GM12891 (cell line): ENCODE results near the gene COL5A1.

Source experiments
- POLR2A ChIP-seq: IDR thresholded peaks from 2 replicates; pipeline ENCODE4 v1.6.1; 2011; ENCODE audit warnings: low read depth, low read length, control low read depth
- POLR2AphosphoS5 ChIP-seq: IDR thresholded peaks from 2 replicates; pipeline ENCODE4 v1.6.1; 2011; ENCODE audit warnings: low read depth, low read length, control low read depth
- TAF1 ChIP-seq: IDR thresholded peaks from 2 replicates; pipeline ENCODE4 v1.6.1; 2011; ENCODE audit warnings: low read depth, low read length, control low read depth

DNA sequence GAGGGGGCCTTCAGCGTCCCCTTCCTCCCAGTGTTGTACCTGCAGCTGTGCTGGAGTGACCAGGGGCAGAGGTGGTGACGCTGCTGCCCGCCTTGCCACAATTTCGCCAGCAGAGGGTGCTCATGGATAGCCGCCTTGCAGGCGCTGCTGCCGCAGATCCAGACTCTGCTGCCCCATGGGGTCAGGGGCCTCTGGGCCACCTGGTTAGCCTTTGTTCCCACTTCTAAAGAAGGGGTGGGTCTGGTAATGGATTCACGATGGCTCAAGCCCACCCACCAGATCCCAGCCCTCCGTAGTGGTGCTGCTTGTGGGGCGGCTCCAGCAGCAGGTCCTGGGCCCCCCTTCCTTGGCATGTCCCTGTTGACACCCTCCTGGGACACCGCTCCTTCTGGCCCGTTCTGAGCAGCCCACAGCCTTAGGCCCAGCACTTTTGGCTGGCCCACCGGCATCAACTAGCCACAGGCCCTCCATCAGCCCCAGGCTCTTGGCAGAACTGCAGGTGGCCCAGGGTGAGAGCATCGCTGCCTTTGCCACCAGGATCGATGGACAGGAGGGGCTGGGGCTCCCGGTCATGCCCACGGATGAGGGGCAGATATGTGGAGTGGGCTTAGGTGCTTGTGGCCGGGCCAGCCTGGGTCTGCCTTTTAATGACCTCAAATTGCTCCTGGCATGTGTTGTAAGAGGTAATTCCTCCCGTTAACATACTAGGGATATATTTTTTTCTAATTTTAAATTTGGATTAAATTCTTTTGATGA is 57.2 kb downstream of the COL5A1 start:
- no peak for TF ChIP-seq POLR2A
- no peak for TF ChIP-seq TAF1
- no peak for TF ChIP-seq POLR2AphosphoS5
